ENCODE data around the gene EXOC4.

GRCh38 chr7:133699386-133699785, 446.5 kb downstream of the EXOC4 start:
- TF ChIP-seq CTCF (IDR thresholded peaks at IDR 0.05; ENCODE audit: control extremely low read depth in 1 of 3, insufficient read depth in 1 of 3, low read depth in 1 of 3, low read length in 3 of 3) (no peak), POLR2AphosphoS5 (IDR thresholded peaks at IDR 0.05; ENCODE audit: low read depth, low read length) (no peak)
